Colonic mucosa (tissue), 4 donors: ENCODE data around the gene ERBB4. TPM values are rescaled to one million over a fixed set of nuclear protein-coding genes. Genes with fewer than 3 reads are reported as not detected.

Source experiments
- DNase-seq: peaks from one replicate; pipeline ENCODE4 v3.0.0-alpha.2; 2020
- H3K27ac ChIP-seq: fragments of 200-600 bp; one replicate; pipeline ENCODE4 v1.8.0; 2021
- H3K27me3 ChIP-seq: fragments of 200-600 bp; one replicate; pipeline ENCODE4 v1.8.0; 2021
- H3K36me3 ChIP-seq: fragments of 200-600 bp; one replicate; pipeline ENCODE4 v1.8.0; 2021
- H3K4me1 ChIP-seq: fragments of 200-600 bp; one replicate; pipeline ENCODE4 v1.8.0; 2021; ENCODE audit warnings: mild to moderate bottlenecking
- H3K4me3 ChIP-seq: fragments of 200-600 bp; one replicate; pipeline ENCODE4 v1.8.0; 2021
- H3K9ac ChIP-seq, 2 donors: one replicate each; pipeline ENCODE4 v1.7.0; 2013; ENCODE audit warnings: control low read depth in 2 of 2, low read depth in 2 of 2, low read length in 2 of 2
- H3K9me3 ChIP-seq: fragments of 200-600 bp; one replicate; pipeline ENCODE4 v1.8.0; 2021
- intact Hi-C: fragments of 100-400 bp; cut with DNase I; formaldehyde crosslinking; loops from one replicate; pipeline ENCODE4 v1.14.1; 2022
- total RNA-seq, 2 donors: library from RNA; stranded (reverse); fragmentation: NEBNext Ultra II Directional in 1 of 2; extraction: Animal tissue kit (Norgen Biotek cat#: 25700) in 1 of 2; gene quantifications; one replicate each; pipeline ENCODE4 v1.2.1, GENCODE V29; 2021
- TF ChIP-seq, protein P1 (sequence below): fragments of 200-600 bp; IDR thresholded peaks from one replicate; pipeline ENCODE4 v1.8.0; 2022; ENCODE audit warnings: antibody characterized with exemption, mild to moderate bottlenecking
- donor health status: healthy.
- donor health status: DM: no; HTN: no; CAD: no.
- donor health status: DM: no; HTN: no; CAD: no.

The ERBB4 gene
- total RNA-seq, 2 donors from 2014 or later, result 0.05 to 0.07 TPM

DNA sequence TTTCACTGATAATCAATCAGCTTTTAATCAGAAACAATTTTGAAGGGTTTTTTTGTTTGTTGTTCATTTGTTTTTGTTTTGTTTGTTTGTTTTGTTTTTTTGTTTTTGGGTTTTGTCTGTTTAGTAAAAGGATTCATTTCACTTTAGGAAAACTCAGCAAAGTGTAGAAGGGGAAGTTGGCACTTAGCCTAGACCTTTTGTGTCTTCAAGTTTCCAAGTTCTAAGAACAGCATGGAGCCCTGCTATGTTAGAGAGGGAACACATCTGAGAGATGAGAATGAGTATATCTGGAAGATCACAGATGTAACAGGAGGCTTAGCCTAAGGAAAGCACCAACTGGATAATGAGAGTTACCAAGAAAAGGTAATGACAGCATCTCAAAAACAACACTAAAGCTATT lies 501.5 kb downstream of the ERBB4 start:
- DNase-seq, result no peak
- H3K9me3 ChIP-seq, result no peaks in the 10 kb centered on the region
- intact Hi-C loops, result no loop called here
- TF ChIP-seq, protein P1, sequence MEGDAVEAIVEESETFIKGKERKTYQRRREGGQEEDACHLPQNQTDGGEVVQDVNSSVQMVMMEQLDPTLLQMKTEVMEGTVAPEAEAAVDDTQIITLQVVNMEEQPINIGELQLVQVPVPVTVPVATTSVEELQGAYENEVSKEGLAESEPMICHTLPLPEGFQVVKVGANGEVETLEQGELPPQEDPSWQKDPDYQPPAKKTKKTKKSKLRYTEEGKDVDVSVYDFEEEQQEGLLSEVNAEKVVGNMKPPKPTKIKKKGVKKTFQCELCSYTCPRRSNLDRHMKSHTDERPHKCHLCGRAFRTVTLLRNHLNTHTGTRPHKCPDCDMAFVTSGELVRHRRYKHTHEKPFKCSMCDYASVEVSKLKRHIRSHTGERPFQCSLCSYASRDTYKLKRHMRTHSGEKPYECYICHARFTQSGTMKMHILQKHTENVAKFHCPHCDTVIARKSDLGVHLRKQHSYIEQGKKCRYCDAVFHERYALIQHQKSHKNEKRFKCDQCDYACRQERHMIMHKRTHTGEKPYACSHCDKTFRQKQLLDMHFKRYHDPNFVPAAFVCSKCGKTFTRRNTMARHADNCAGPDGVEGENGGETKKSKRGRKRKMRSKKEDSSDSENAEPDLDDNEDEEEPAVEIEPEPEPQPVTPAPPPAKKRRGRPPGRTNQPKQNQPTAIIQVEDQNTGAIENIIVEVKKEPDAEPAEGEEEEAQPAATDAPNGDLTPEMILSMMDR, result no peak
- no peak overlapping the region for H3K9ac ChIP-seq
- no peaks in the 10 kb centered on the region for H3K27me3 ChIP-seq
- no peak overlapping the region for H3K27ac ChIP-seq
- H3K36me3 ChIP-seq, result no peaks in the 10 kb centered on the region
- no peaks in the 10 kb centered on the region for H3K4me1 ChIP-seq
- H3K4me3 ChIP-seq, result no peak overlapping the region

DNA sequence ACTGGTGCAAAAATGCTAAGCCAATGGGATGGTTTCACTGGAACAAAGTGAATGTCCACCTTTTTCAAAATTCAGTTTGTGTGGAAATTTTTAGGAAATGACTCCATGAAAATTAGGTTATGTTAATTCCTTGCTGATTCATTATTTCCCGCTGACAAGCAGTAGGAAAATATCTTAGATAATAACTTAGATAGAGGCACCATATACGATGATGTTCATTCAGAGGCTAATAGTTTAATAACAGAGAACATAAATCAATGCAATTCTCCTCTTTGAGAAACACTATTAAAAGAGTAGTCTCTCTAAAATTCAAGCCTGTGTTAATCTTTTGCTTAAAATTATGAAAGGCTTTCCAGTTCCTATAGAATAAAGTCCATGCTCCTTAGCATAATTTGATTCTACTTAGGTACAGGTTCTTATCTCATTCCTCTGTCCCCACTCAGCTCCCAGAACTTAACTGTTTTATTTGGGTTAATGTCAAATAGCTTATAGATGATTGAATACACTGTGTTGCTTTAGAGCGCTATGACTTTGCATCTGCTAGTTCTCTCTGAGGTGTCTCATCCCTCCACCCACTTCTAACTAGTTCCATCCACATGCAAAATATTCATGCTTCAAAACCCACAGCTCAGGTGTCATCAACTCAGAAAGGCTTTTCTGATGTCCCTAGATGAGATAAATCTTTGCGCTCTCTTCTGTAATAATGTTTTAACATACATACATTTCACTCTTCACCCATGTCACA lies 503.6 kb downstream of the ERBB4 start:
- TF ChIP-seq, protein P1, result no peak
- intact Hi-C loops, result no loop called here

DNA sequence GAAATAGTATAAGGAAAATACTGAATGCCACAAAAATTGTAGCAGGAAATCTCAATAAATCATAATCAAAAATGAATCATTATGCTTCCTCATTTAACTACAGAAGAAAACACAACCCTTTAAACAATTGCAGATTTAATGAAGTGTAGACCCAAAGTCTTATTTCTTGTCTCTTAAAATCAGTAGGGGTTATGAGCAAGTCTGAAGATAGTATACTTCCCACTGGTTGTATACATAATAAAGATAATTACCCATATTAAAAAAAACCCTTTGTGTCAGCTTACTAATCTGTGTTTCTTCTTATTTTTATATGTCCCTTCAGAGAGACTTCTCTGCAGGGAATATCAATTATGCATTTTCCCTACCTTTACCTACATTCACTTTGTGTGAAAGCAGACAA lies 504.7 kb downstream of the ERBB4 start:
- TF ChIP-seq, protein P1, result no peak
- Histone ChIP-seq H3K4me1 (no peaks in the 10 kb centered on the region), H3K9me3 (no peaks in the 10 kb centered on the region), H3K9ac (no peak overlapping the region), H3K4me3 (no peak overlapping the region), H3K36me3 (no peaks in the 10 kb centered on the region), H3K27me3 (no peaks in the 10 kb centered on the region), H3K27ac (no peak overlapping the region)
- no peak for DNase-seq
- intact Hi-C loops, result no loop called here

More for the DNA sequence above, 503.6 kb downstream of the ERBB4 start:
- H3K9me3 ChIP-seq, result no peaks in the 10 kb centered on the region
- no peak overlapping the region for H3K27ac ChIP-seq
- H3K9ac ChIP-seq, result no peak overlapping the region
- H3K4me1 ChIP-seq, result no peaks in the 10 kb centered on the region
- no peaks in the 10 kb centered on the region for H3K27me3 ChIP-seq
- DNase-seq, result no peak
- no peaks in the 10 kb centered on the region for H3K36me3 ChIP-seq
- H3K4me3 ChIP-seq, result no peak overlapping the region

DNA sequence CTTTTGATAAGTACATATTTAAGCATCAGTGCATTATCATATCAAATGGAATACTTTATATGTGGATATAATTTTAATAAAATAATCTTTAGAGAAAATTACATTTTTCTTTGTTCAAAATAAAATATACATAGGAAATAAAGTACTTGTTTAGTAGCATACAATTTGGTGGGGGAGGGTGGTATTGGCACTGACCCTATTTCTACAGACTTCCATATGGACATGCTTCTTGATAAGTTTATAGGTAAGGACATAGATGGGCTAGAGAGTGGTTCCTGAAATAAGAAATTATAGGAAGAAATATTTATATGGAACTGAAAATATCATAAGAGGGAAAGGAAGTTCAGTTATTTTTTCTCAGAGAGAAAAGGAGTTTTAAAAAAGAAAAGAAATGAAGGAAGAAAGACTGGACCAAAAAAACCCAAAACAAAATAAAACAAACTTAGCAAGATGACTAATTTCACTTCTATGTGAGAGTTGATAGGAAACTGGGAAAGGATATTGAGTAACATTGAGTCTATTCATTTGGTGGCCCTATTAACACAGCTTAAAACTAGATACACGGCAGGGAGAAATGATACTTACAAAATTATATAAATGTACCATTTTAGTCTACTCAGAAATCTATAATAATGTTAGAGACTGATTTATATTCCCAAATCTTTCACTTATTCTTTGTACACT lies 505.9 kb downstream of the ERBB4 start:
- TF ChIP-seq, protein P1, result no peak
- Histone ChIP-seq H3K9ac (no peak overlapping the region), H3K36me3 (no peaks in the 10 kb centered on the region), H3K4me3 (no peak overlapping the region), H3K27me3 (no peaks in the 10 kb centered on the region), H3K4me1 (no peaks in the 10 kb centered on the region), H3K27ac (no peak overlapping the region), H3K9me3 (no peaks in the 10 kb centered on the region)
- DNase-seq, result no peak
- intact Hi-C loops, result no loop called here

DNA sequence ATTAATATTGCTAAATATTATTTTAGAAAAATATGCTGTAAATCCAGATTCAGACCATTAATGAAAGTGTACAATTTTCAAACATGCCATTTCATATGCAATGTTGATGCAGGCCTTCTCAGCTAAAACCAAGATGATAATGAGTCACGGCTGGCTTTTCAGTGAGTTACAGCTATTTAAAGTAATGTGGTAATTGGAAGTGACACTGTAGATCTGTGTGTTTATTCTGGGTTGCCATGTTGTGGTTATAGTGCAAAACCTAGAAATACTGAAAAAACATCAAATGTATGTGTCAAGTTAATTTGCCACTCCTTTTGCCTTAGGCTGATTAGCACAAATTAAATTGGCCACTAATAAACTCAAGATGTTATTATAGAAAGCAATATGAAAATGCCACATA lies 506.6 kb downstream of the ERBB4 start:
- Histone ChIP-seq H3K9me3 (no peaks in the 10 kb centered on the region), H3K27me3 (no peaks in the 10 kb centered on the region), H3K27ac (no peak overlapping the region), H3K36me3 (no peaks in the 10 kb centered on the region), H3K9ac (no peak overlapping the region), H3K4me3 (no peak overlapping the region), H3K4me1 (no peaks in the 10 kb centered on the region)
- intact Hi-C loops, result no loop called here
- TF ChIP-seq, protein P1, result no peak
- DNase-seq, result no peak
